HG02763 (cell line): ENCODE results near the gene MRPL11.

ENCODE experiments used
- ATAC-seq: cut with Tn5 transposase; IDR thresholded peaks from one replicate; pipeline ENCODE4 v1.9.1; 2021; ENCODE audit warnings: mild to moderate bottlenecking, moderate library complexity; ENCODE audit not compliant: unreplicated experiment

Gene MRPL11

GRCh38 chr11:66407651-66408050, 31.0 kb downstream of the MRPL11 start:
- ATAC-seq: no peak

- ATAC-seq: no peak
Measured at GRCh38 chr11:66393954-66394353, 44.7 kb downstream of the MRPL11 start.

DNA sequence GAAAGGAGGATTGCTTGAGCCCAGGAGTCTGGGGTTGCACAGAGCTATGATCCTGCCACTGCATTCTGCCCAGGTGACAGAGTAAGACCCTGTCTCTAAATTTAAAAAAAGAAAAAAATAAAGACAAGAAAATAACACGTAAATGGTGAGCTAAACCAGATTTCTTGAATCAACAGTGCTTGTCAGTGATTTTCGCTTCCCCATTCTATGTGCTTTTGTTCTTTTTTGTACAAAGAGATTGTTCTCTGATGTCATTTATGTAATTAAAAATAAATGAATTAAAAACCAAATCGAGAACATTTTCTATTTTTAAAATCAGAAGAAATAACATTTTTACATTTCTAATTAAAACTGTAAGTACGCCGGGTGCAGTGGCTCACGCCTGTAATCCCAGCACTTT, 47.3 kb downstream of the MRPL11 start:
- ATAC-seq: no peak

DNA sequence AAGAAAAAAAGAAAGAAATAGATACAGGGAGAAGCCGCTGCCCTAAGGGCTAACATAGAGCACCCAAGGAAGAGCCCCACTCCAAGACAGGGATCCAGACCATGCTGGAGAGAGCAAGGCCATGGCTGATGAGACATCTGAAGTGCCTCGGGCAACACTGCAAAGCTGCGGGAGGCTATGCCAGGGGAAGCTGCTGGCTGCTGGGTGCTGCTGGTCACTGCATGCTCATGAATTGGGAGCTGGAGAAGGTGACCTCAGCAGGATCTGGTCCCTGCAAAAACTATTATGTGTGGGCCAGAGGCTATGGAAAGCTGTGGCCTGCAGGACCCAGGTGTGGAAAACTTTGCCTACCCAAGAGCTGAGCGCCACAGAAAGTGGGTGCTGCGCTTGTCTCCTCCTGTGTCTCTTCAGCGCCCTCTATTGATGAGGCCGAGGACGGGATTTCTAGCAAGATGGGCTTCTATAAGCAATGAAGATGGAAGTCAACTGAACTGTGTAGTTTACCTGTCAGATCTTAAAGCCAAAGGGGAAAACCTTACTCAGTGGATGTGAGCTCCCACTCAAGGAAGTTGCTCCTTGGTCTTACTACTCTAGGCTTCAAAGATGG, 49.8 kb downstream of the MRPL11 start:
- ATAC-seq: no peak

- no peak for ATAC-seq
Measured at GRCh38 chr11:66386171-66387069, 52.2 kb downstream of the MRPL11 start.
